K562 (cell line): Measurements from ENCODE around the gene TMCO4. TPM values are rescaled to one million over a fixed set of nuclear protein-coding genes. Genes with fewer than 3 reads are reported as not detected.

Experiments used
- ATAC-seq: fragments of 200-7000 bp; cut with Tn5 transposase; 3 replicates; pipeline ENCODE4 v1.9.1; 2020; ENCODE audit warnings: moderate library complexity
- BruUV-seq: library from RNA; stranded (reverse); fragments of 400-500 nt; replicated peaks from 2 replicates; lab custom pipeline; 2021; lab: Mats Ljungman, UMichigan
- CTCF ChIA-PET: fragments of 300-600 bp; formaldehyde crosslinking; extraction: SDS; loops from one replicate; lab custom pipeline; 2021; ENCODE audit warnings: low intra/inter-chr PET ratio; lab: Yijun Ruan, JAX
- POLR2A ChIA-PET: fragments of 300-600, 350-650 bp; sonication (Branson Sonifier 250); formaldehyde crosslinking; extraction: SDS; loops from one replicate; lab custom pipeline; 2021; ENCODE audit warnings: antibody characterized with exemption, inconsistent platforms; lab: Yijun Ruan, JAX
- DNase-seq, 4 experiments: peaks; one replicate each; pipeline versions ENCODE4 v3.0.0 to v3.0.0-alpha.2; 2011 to 2018; ENCODE audit warnings: low spot score in 3 of 4, mixed read lengths in 3 of 4; ENCODE audit errors: extremely low read depth in 1 of 4
- FAIRE-seq: peaks from 2 replicates; lab custom pipeline; 2011; peaks lifted over from hg19 to GRCh38; lab: Jason Lieb, UNC
- H2AFZ ChIP-seq: 2 replicates; pipeline ENCODE4 v1.6.0; 2011; ENCODE audit warnings: low read depth, low read length, control low read depth, inconsistent platforms
- H3K27ac ChIP-seq: fragments of 200-600 bp; 3 replicates; pipeline ENCODE4 v1.8.0; 2011; ENCODE audit warnings: low read depth, mild to moderate bottlenecking, control low read depth, inconsistent platforms, low read length, moderate library complexity, mixed read lengths; ENCODE audit errors: extremely low read depth
- H3K27me3 ChIP-seq, 2 experiments: fragments of 300-600 bp in 1 of 2; 2 replicates in 1 of 2; 3 replicates in 1 of 2; pipeline versions ENCODE4 v1.6.0 to v1.8.0; 2011; ENCODE audit warnings: inconsistent platforms in 2 of 2, low read length in 2 of 2, mild to moderate bottlenecking in 1 of 2, mixed read lengths in 1 of 2, moderate library complexity in 1 of 2; ENCODE audit not compliant: control insufficient read depth in 2 of 2, insufficient read depth in 2 of 2
- H3K36me3 ChIP-seq: fragments of 300-600 bp; 3 replicates; pipeline ENCODE4 v1.8.0; 2011; ENCODE audit warnings: mild to moderate bottlenecking, low read length, inconsistent platforms; ENCODE audit not compliant: control insufficient read depth, insufficient read depth
- H3K4me1 ChIP-seq, 2 experiments: fragments of 200-600 bp in 1 of 2; replicated peaks in 1 of 2; 2 replicates in 1 of 2; 3 replicates in 1 of 2; pipeline versions ENCODE4 v1.5.1 to v1.8.0; 2011; ENCODE audit warnings: inconsistent platforms in 2 of 2, low read length in 2 of 2, mild to moderate bottlenecking in 1 of 2, mixed read lengths in 1 of 2, moderate library complexity in 1 of 2; ENCODE audit not compliant: control insufficient read depth in 2 of 2, insufficient read depth in 2 of 2
- H3K4me2 ChIP-seq: 2 replicates; pipeline ENCODE4 v1.6.1; 2011; ENCODE audit warnings: low read length, control low read depth, inconsistent platforms, mixed read lengths; ENCODE audit not compliant: insufficient read depth
- H3K4me3 ChIP-seq: fragments of 200-600 bp; sonication (generic), shearing (Covaris generic); 2 replicates; pipeline ENCODE4 v1.5.1; 2016; ENCODE audit warnings: control low read depth, inconsistent platforms
- H3K79me2 ChIP-seq: fragments of 200-600 bp; 3 replicates; pipeline ENCODE4 v1.8.0; 2011; ENCODE audit warnings: low read length, inconsistent platforms; ENCODE audit not compliant: control insufficient read depth, insufficient read depth
- H3K9ac ChIP-seq, 2 experiments: 2 replicates each; pipeline versions ENCODE4 v1.6.0 to v1.6.1; 2011; ENCODE audit warnings: low read depth in 2 of 2, low read length in 2 of 2, control low read depth in 1 of 2, inconsistent platforms in 1 of 2, mild to moderate bottlenecking in 1 of 2, mixed read lengths in 1 of 2; ENCODE audit not compliant: insufficient read depth in 1 of 2
- H3K9me1 ChIP-seq: one replicate; pipeline ENCODE4 v1.6.0; 2011; ENCODE audit warnings: inconsistent platforms, mild to moderate bottlenecking, low read length, moderate library complexity; ENCODE audit not compliant: control insufficient read depth, insufficient read depth
- H3K9me3 ChIP-seq: replicated peaks from 2 replicates; pipeline ENCODE4 v1.5.1; 2011; ENCODE audit warnings: low read depth, low read length, inconsistent platforms; ENCODE audit not compliant: control insufficient read depth, insufficient read depth
- H4K20me1 ChIP-seq: replicated peaks from 2 replicates; pipeline ENCODE4 v1.6.1; 2011; ENCODE audit warnings: low read length, inconsistent platforms, mixed read lengths; ENCODE audit not compliant: control insufficient read depth, insufficient read depth
- CC2D1A ChIP-seq: fragments of 450-650 bp; IDR thresholded peaks from 2 replicates; pipeline ENCODE4 v1.6.1; 2017; ENCODE audit warnings: mild to moderate bottlenecking
- CEBPG ChIP-seq, 3 experiments: fragments of 200-800 bp in 1 of 3; sonication (Bioruptor generic) in 1 of 3; sonication (generic) in 1 of 3; formaldehyde crosslinking in 1 of 3; IDR thresholded peaks in 2 of 3; conservative IDR thresholded peaks in 1 of 3; 2 replicates each; pipeline versions ENCODE4 v1.6.1 to v1.8.0; 2016 to 2022; ENCODE audit warnings: missing compliant biosample characterization in 2 of 3, missing genetic modification characterization in 2 of 3, mild to moderate bottlenecking in 1 of 3, missing genetic modification reagents in 1 of 3
- CREB3L1 ChIP-seq: fragments of 450-650 bp; IDR thresholded peaks from 2 replicates; pipeline ENCODE4 v1.6.1; 2014; ENCODE audit warnings: low read depth, mild to moderate bottlenecking, moderate library complexity, borderline replicate concordance
- GTF2A2 ChIP-seq: IDR thresholded peaks from 2 replicates; pipeline ENCODE4 v1.6.1; 2016; ENCODE audit warnings: mild to moderate bottlenecking, missing genetic modification characterization, missing compliant biosample characterization
- HNRNPLL ChIP-seq: fragments of 200-400 bp; formaldehyde crosslinking; IDR thresholded peaks from 2 replicates; pipeline ENCODE4 v1.6.1; 2017; ENCODE audit warnings: low read length, low read depth, mild to moderate bottlenecking; ENCODE audit not compliant: poor library complexity, severe bottlenecking
- PCBP1 ChIP-seq: fragments of 200-400 bp; formaldehyde crosslinking; IDR thresholded peaks from 2 replicates; pipeline ENCODE4 v1.6.1; 2018; ENCODE audit warnings: mild to moderate bottlenecking, low read depth, low read length; ENCODE audit not compliant: poor library complexity, severe bottlenecking
- RERE ChIP-seq: sonication (generic); formaldehyde crosslinking; IDR thresholded peaks from 2 replicates; pipeline ENCODE4 v1.8.0; 2023; ENCODE audit warnings: missing genetic modification reagents, mild to moderate bottlenecking, borderline replicate concordance
- SRSF7 ChIP-seq: fragments of 200-400 bp; formaldehyde crosslinking; optimal IDR thresholded peaks from 2 replicates; pipeline ENCODE3; 2017; ENCODE audit warnings: mild to moderate bottlenecking, low read depth, low read length
- TFAP4 ChIP-seq: sonication (generic); formaldehyde crosslinking; IDR thresholded peaks from 2 replicates; pipeline ENCODE4 v1.8.0; 2022; ENCODE audit warnings: missing genetic modification reagents, mild to moderate bottlenecking, moderate library complexity, borderline replicate concordance
- ZBTB1 ChIP-seq: sonication (generic); formaldehyde crosslinking; IDR thresholded peaks from 2 replicates; pipeline ENCODE4 v1.8.1; 2023; ENCODE audit warnings: missing genetic modification reagents, low read depth, mild to moderate bottlenecking, borderline replicate concordance
- WGBS: fragments of 100-300 bp; shearing (Covaris generic); methylation state at CpG from one replicate; pipeline ENCODE4 v1.1.6; 2016; ENCODE audit warnings: low coverage, mixed read lengths; ENCODE audit not compliant: insufficient coverage; ENCODE audit errors: missing lambda C conversion rate; 5-methylcytosine and 5-hydroxymethylcytosine counted together
- in situ Hi-C: fragments of 300-500 bp; cut with MboI; formaldehyde crosslinking; loops from 4 replicates; pipeline ENCODE4 v1.15.0; 2018; ENCODE audit warnings: inconsistent platforms, mixed read lengths
- intact Hi-C: fragments of 100-400 bp; cut with micrococcal nuclease; formaldehyde crosslinking; loops from 2 replicates; pipeline ENCODE4 v1.14.2; 2022
- polyA plus RNA-seq, 8 experiments: library from polyadenylated mRNA; depleted of rRNA in 4 of 8; stranded (reverse) in 5 of 8; unstranded in 3 of 8; fragments of >200 nt; fragmentation: Nextera tagmentation in 2 of 8; fragmentation: Illumina TruSeq in 1 of 8; extraction: Ambion mirVana in 2 of 8; extraction: Trizol in 1 of 8; gene quantifications; 2 replicates each; pipeline versions ENCODE4 v1.2.1 to v1.2.3, GENCODE V29; 2011 to 2014; ENCODE audit warnings: inconsistent platforms in 1 of 8, missing spikeins in 1 of 8
- total RNA-seq, 7 experiments: library from RNA; depleted of rRNA in 6 of 7; stranded (reverse); fragments of >200 nt in 6 of 7; fragmentation: Illumina TruSeq in 2 of 7; extraction: Trizol in 2 of 7; gene quantifications; 2 replicates each; pipeline versions ENCODE4 v1.2.1 to v1.2.3, GENCODE V29; 2011 to 2021; ENCODE audit warnings: low replicate concordance in 1 of 7
- TF ChIP-seq, protein P1 (sequence below): IDR thresholded peaks from 2 replicates; pipeline ENCODE4 v1.6.1; 2016; ENCODE audit warnings: missing genetic modification characterization, missing compliant biosample characterization

Gene TMCO4
- total and polyA plus RNA-seq, 9 of the 15 experiments (the other 6 are each of a cell fraction or from before 2014, with no cell fraction given), result 0.06 to 2.1 (median 1.2) TPM

GRCh38 chr1:19808351-19808750 is 8.6 kb upstream of the TMCO4 start:
- no peak overlapping the region for H3K27ac ChIP-seq
- H3K9ac ChIP-seq, result no peak overlapping the region
- WGBS, result 1% methylated on average over 7 of the region's 7 CpGs
- H3K4me3 ChIP-seq, result no peak overlapping the region
- H2AFZ ChIP-seq, result no peak overlapping the region
- peaks cover 8% of the 10 kb centered on the region; the same call in 1 of the 2 replicates for H4K20me1 ChIP-seq
- no peaks in the 10 kb centered on the region for H3K79me2 ChIP-seq
- H3K27me3 ChIP-seq, result peaks cover 37 to 50% of the 10 kb centered on the region in 2 experiments
- in situ Hi-C loops, result no loop called here
- no peak for FAIRE-seq
- H3K9me3 ChIP-seq, result no peaks in the 10 kb centered on the region
- no TSS peak for BruUV-seq
- H3K36me3 ChIP-seq, result no peaks in the 10 kb centered on the region
- no peak for DNase-seq
- intact Hi-C loops, result no loop called here
- CTCF ChIA-PET, result no interaction called here
- POLR2A ChIA-PET, result no interaction called here
- no peak overlapping the region for H3K4me2 ChIP-seq
- H3K9me1 ChIP-seq, result no peaks in the 10 kb centered on the region
- ATAC-seq, result no peak
- no peaks in the 10 kb centered on the region for H3K4me1 ChIP-seq
- no peak for TF ChIP-seq CEBPG (CRISPR knock-in tag; IDR thresholded peaks at IDR 0.05)
- TF ChIP-seq CEBPG (tag; conservative IDR thresholded peaks at IDR 0.05 in 1 of 2, IDR thresholded peaks at IDR 0.05 in 1 of 2), result no peak
- no peak for TF ChIP-seq HNRNPLL
- TF ChIP-seq RERE (CRISPR knock-in tag), result no peak
- no peak for TF ChIP-seq ZBTB1 (CRISPR knock-in tag)
- TF ChIP-seq CREB3L1, result no peak
- no peak for TF ChIP-seq PCBP1
- TF ChIP-seq, protein P1, sequence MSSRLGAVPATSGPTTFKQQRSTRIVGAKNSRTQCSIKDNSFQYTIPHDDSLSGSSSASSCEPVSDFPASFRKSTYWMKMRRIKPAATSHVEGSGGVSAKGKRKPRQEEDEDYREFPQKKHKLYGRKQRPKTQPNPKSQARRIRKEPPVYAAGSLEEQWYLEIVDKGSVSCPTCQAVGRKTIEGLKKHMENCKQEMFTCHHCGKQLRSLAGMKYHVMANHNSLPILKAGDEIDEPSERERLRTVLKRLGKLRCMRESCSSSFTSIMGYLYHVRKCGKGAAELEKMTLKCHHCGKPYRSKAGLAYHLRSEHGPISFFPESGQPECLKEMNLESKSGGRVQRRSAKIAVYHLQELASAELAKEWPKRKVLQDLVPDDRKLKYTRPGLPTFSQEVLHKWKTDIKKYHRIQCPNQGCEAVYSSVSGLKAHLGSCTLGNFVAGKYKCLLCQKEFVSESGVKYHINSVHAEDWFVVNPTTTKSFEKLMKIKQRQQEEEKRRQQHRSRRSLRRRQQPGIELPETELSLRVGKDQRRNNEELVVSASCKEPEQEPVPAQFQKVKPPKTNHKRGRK (tag), result no peak
- TF ChIP-seq CC2D1A, result no peak
- no peak for TF ChIP-seq GTF2A2 (tag)
- no peak for TF ChIP-seq TFAP4
- no peak for TF ChIP-seq SRSF7
